OCI-LY7 (cell line): ENCODE results near the gene MDGA2.

Experiments used
- CTCF ChIP-seq: fragments of 200-600 bp; sonication (generic); conservative IDR thresholded peaks from 2 replicates; pipeline ENCODE4 v1.5.1; 2014; ENCODE audit warnings: mild to moderate bottlenecking, antibody characterized with exemption, low read length, moderate library complexity, mixed read lengths
- EZH2phosphoT487 ChIP-seq: fragments of 200-600 bp; sonication (generic); IDR thresholded peaks from 2 replicates; pipeline ENCODE4 v1.6.1; 2018; ENCODE audit warnings: low read depth, borderline replicate concordance, mild to moderate bottlenecking, mixed run types, antibody characterized with exemption, low read length, moderate library complexity, mixed read lengths

GRCh38 chr14:47262801-47263200 lies 412.6 kb downstream of the MDGA2 start:
- no peak for TF ChIP-seq CTCF
- no peak for TF ChIP-seq EZH2phosphoT487
